Loucy (cell line): Measurements from ENCODE around the gene ARMC10.

ENCODE experiments used
- H2AFZ ChIP-seq: fragments of 200-600 bp; sonication (generic); 2 replicates; pipeline ENCODE4 v1.6.0; 2016; ENCODE audit warnings: antibody characterized with exemption, mild to moderate bottlenecking, low read length, moderate library complexity
- H3F3A ChIP-seq: fragments of 200-600 bp; 2 replicates; pipeline ENCODE4 v1.6.0; 2016; ENCODE audit warnings: antibody characterized with exemption, low read depth, mild to moderate bottlenecking
- H3K27me3 ChIP-seq: fragments of 200-600 bp; sonication (generic); 2 replicates; pipeline ENCODE4 v1.6.1; 2014; ENCODE audit warnings: low read length, mild to moderate bottlenecking; ENCODE audit not compliant: insufficient read depth, poor library complexity, severe bottlenecking
- H3K36me3 ChIP-seq: fragments of 200-600 bp; sonication (generic); 2 replicates; pipeline ENCODE4 v1.6.1; 2016; ENCODE audit warnings: low read length; ENCODE audit not compliant: insufficient read depth
- H3K4me1 ChIP-seq: fragments of 200-600 bp; sonication (generic); 2 replicates; pipeline ENCODE4 v1.5.1; 2014; ENCODE audit warnings: low read length, mild to moderate bottlenecking; ENCODE audit not compliant: insufficient read depth, poor library complexity, severe bottlenecking
- H3K4me2 ChIP-seq: fragments of 200-600 bp; sonication (generic); 2 replicates; pipeline ENCODE4 v1.6.0; 2014; ENCODE audit warnings: antibody characterized with exemption, low read length, low read depth, mild to moderate bottlenecking; ENCODE audit not compliant: poor library complexity, severe bottlenecking
- H3K4me3 ChIP-seq: fragments of 200-600 bp; sonication (generic); 2 replicates; pipeline ENCODE4 v1.5.1; 2014; ENCODE audit warnings: low read length, mild to moderate bottlenecking, mixed read lengths; ENCODE audit not compliant: poor library complexity, severe bottlenecking
- H3K79me2 ChIP-seq: fragments of 200-600 bp; sonication (generic); 2 replicates; pipeline ENCODE4 v1.6.1; 2014; ENCODE audit warnings: low read length; ENCODE audit not compliant: insufficient read depth
- H3K9ac ChIP-seq: fragments of 200-600 bp; sonication (generic); 2 replicates; pipeline ENCODE4 v1.6.0; 2014; ENCODE audit warnings: mild to moderate bottlenecking, low read depth, low read length, moderate library complexity; ENCODE audit not compliant: poor library complexity, severe bottlenecking
- H3K9me2 ChIP-seq: fragments of 200-600 bp; sonication (generic); replicated peaks from 2 replicates; pipeline ENCODE4 v1.6.1; 2016; ENCODE audit warnings: low read depth, low read length, mixed read lengths
- H3K9me3 ChIP-seq: fragments of 200-600 bp; sonication (generic); 2 replicates; pipeline ENCODE4 v1.6.1; 2014; ENCODE audit warnings: mild to moderate bottlenecking, antibody characterized with exemption, low read length, low read depth; ENCODE audit not compliant: insufficient read depth
- H4K20me1 ChIP-seq: fragments of 200-600 bp; sonication (generic); 2 replicates; pipeline ENCODE4 v1.6.0; 2014; ENCODE audit warnings: antibody characterized with exemption, low read length, mild to moderate bottlenecking; ENCODE audit not compliant: insufficient read depth, poor library complexity, severe bottlenecking
- CTCF ChIP-seq: fragments of 200-600 bp; sonication (generic); conservative IDR thresholded peaks from 2 replicates; pipeline ENCODE4 v1.5.1; 2014; ENCODE audit warnings: mild to moderate bottlenecking, antibody characterized with exemption, low read length
- EZH2phosphoT487 ChIP-seq: fragments of 200-600 bp; IDR thresholded peaks from 2 replicates; pipeline ENCODE4 v1.6.1; 2018; ENCODE audit warnings: antibody characterized with exemption, mild to moderate bottlenecking, moderate library complexity, borderline replicate concordance

Gene ARMC10

GRCh38 chr7:103129702-103130549, 55.0 kb downstream of the ARMC10 start:
- Histone ChIP-seq H3F3A (no peaks in the 10 kb centered on the region), H3K4me3 (no peak overlapping the region), H3K36me3 (peaks cover 8% of the 10 kb centered on the region; the same call in 1 of the 2 replicates), H3K9me3 (no peaks in the 10 kb centered on the region), H4K20me1 (no peaks in the 10 kb centered on the region), H3K4me2 (peak overlapping the region; percentile 25), H2AFZ (no peak overlapping the region), H3K27me3 (no peaks in the 10 kb centered on the region), H3K4me1 (peaks cover 4% of the 10 kb centered on the region), H3K9ac (no peak overlapping the region), H3K79me2 (no peaks in the 10 kb centered on the region), H3K9me2 (no peaks in the 10 kb centered on the region)
- no peak for TF ChIP-seq CTCF

- TF ChIP-seq EZH2phosphoT487 (no peak), CTCF (no peak)
- Histone ChIP-seq H4K20me1 (no peaks in the 10 kb centered on the region), H3K36me3 (peaks cover 8% of the 10 kb centered on the region; the same call in 1 of the 2 replicates), H2AFZ (no peak overlapping the region), H3K27me3 (no peaks in the 10 kb centered on the region), H3K4me2 (no peak overlapping the region), H3F3A (no peaks in the 10 kb centered on the region), H3K4me1 (peaks cover 4% of the 10 kb centered on the region), H3K9me2 (no peaks in the 10 kb centered on the region), H3K4me3 (no peak overlapping the region), H3K9ac (no peak overlapping the region), H3K79me2 (no peaks in the 10 kb centered on the region), H3K9me3 (no peaks in the 10 kb centered on the region)
Observed at GRCh38 chr7:103130901-103131624, 56.1 kb downstream of the ARMC10 start.

GRCh38 chr7:103132995-103133688, 58.2 kb downstream of the ARMC10 start:
- Histone ChIP-seq H3K36me3 (no peaks in the 10 kb centered on the region), H3K79me2 (no peaks in the 10 kb centered on the region), H4K20me1 (no peaks in the 10 kb centered on the region), H3K9ac (no peak overlapping the region), H3K4me3 (no peak overlapping the region), H3F3A (no peaks in the 10 kb centered on the region), H3K9me2 (no peaks in the 10 kb centered on the region), H3K27me3 (no peaks in the 10 kb centered on the region), H2AFZ (no peak overlapping the region), H3K4me1 (peaks cover 4% of the 10 kb centered on the region), H3K4me2 (no peak overlapping the region), H3K9me3 (no peaks in the 10 kb centered on the region)
- TF ChIP-seq CTCF (no peak), EZH2phosphoT487 (no peak)
